GM12872 (cell line): ENCODE results near the gene TMPRSS7.

Experiments
- CTCF ChIP-seq: IDR thresholded peaks from 3 replicates; pipeline ENCODE4 v1.5.1; 2011; ENCODE audit warnings: low read depth, mild to moderate bottlenecking, low read length, moderate library complexity; ENCODE audit not compliant: insufficient read depth

TMPRSS7 gene

DNA sequence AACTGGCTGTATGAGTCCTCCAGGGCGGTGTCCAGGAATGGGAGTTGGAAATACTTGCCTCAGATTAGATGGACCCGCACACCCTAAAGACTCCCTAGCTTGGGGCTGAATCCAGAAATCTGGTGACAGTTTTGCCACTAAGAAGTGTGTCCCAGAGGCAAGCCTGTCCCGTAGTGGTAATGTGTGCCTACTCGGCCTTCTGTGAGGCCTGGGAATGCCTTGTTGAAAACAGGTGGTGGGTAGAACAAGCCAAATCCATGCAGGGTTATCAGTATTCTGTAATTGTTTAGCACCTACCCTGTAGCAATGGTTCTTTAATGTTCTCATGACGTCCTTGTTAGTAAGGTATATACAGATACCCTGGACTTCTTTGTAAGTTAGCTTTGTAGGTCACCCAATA is 53.2 kb downstream of the TMPRSS7 start:
- no peak for TF ChIP-seq CTCF

GRCh38 chr3:112088944-112089343 is 54.4 kb downstream of the TMPRSS7 start:
- no peak for TF ChIP-seq CTCF

DNA sequence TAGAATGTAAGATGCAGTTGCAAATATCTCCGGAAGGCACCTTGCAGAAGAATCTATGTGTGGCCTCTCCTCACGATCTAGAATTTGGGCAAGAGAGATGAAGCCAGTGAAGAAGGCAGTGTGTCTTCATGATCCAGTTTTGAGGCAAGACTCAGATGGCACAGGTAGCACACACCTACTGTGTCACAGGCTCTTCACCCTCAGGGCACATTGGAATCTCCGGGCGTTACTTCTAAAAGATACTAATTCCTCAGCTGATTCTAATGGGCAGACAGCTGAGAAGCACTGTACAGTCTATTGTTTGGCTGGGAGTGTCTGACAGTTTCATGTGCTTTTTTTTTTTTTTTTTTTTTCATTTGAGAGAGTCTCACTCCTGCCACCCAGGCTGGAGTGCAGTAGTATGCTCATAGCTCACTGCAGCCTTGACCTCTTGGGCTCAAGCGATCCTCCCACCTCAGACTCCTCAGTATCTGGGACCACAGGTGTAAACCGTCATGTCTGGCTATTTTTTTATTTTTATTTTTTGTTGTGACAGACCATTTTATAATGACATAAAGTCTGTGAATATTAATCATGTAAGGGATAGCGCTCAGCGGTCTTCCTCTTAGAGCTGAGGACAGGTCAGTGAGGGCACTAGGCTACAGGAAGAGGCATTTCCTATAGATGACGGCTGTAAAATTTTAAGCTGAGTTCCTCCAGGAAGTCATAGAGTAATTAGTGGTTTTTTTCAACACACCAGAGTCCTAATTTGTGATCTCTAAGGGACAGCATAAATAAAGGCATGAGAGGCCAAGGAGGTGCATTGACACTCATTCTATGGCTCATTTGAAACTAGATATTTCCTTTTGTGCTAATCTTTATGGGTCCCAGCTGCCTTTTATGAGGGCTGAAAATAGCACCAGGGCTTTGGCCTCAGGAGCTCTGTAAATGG is 55.7 kb downstream of the TMPRSS7 start:
- no peak for TF ChIP-seq CTCF

- TF ChIP-seq CTCF: no peak
These were observed 56.5 kb downstream of the TMPRSS7 start for GRCh38 chr3:112090887-112091586.

DNA sequence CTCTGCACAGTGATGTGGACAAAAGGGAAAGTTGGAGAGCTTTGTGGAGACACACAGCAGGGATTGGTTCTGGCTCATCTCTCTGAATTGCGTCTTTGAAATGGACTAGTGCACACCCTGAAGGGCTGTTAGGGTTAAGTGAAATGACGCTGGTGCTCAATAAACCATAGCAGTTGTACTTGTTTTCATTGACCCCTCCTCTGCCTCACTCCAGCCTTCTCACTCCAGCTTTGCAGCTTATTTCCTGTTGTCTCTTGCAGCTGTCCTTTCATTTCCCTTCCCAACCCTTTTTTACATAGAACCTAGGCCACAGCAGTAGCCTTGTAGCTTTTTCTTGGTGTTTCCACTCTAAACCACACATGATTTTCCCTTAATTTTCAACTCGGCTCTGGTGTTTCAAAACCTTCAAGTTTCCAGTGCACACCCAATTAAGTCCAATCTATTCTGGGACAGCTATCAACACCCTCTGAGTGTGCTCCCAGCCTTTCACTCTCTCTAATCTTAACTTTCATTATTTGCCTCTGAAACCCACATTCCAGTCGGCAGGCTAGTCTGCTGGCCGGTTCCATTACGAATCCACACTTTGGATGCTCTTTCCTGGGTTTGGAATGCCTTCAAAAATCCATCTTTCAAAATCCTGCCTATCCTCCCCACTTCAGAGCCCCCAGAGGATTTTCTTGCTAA is 58.1 kb downstream of the TMPRSS7 start:
- no peak for TF ChIP-seq CTCF

- no peak for TF ChIP-seq CTCF
These were observed 58.6 kb downstream of the TMPRSS7 start for GRCh38 chr3:112093180-112093522.

GRCh38 chr3:112095731-112096130 is 61.2 kb downstream of the TMPRSS7 start:
- no peak for TF ChIP-seq CTCF
